ENCODE data around the gene UTS2B. TPM values are rescaled to one million over a fixed set of nuclear protein-coding genes. Genes with fewer than 3 reads are reported as not detected.

UTS2B gene
- polyA plus RNA-seq, 1 of the 3 experiments (the other 2 are of a cell fraction) = 0.03 TPM

DNA sequence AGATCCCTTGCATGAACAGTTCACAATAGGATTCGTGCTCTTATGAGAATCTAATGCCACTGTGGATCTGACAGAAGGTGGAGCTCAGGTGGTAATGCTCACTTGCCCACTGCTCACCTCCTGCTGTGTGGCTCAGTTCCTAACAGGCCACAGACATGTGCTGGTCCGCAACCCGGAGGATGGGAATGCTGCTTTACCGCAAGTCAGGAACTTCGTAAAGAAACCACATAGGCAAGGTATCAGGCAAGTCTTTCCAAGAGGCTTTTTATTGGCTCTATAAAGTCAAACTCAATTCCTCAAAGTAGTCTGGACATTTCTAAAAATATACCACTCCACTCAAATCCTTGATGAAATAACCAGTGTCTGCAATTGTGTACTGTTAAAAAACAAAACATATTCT is 75.2 kb downstream of the UTS2B start:
- H2AFZ ChIP-seq (ENCODE audit: low read depth) = no peak overlapping the region
- H3K36me3 ChIP-seq (replicated peaks in 1 of 2; ENCODE audit: control insufficient read depth in 1 of 2, insufficient read depth in 2 of 2, low read length in 1 of 2) = no peaks in the 10 kb centered on the region
- no peak for TF ChIP-seq NFIC (IDR thresholded peaks at IDR 0.05; ENCODE audit: borderline replicate concordance)
- no peak for TF ChIP-seq PBX3 (IDR thresholded peaks at IDR 0.05)
- TF ChIP-seq MXI1 (IDR thresholded peaks at IDR 0.05; ENCODE audit: low read depth, low read length) = no peak
- TF ChIP-seq RXRA (IDR thresholded peaks at IDR 0.05; ENCODE audit: borderline replicate concordance, low read depth) = no peak
- no peak for TF ChIP-seq ELF1 (IDR thresholded peaks at IDR 0.05)
- TF ChIP-seq, protein P1, sequence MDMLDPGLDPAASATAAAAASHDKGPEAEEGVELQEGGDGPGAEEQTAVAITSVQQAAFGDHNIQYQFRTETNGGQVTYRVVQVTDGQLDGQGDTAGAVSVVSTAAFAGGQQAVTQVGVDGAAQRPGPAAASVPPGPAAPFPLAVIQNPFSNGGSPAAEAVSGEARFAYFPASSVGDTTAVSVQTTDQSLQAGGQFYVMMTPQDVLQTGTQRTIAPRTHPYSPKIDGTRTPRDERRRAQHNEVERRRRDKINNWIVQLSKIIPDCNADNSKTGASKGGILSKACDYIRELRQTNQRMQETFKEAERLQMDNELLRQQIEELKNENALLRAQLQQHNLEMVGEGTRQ (IDR thresholded peaks at IDR 0.05; ENCODE audit: borderline replicate concordance, low read depth, low read length) = no peak

GRCh38 chr3:191254098-191254873 is 76.0 kb downstream of the UTS2B start:
- TF ChIP-seq, protein P1 (IDR thresholded peaks at IDR 0.05; ENCODE audit: borderline replicate concordance, low read depth, low read length) = no peak
- TF ChIP-seq NFIC (IDR thresholded peaks at IDR 0.05; ENCODE audit: borderline replicate concordance) = no peak
- no peak for TF ChIP-seq FOXM1 (IDR thresholded peaks at IDR 0.05; ENCODE audit: low read depth)
- no peak for TF ChIP-seq ELF1 (IDR thresholded peaks at IDR 0.05)
- no peak for TF ChIP-seq GABPA (IDR thresholded peaks at IDR 0.05; ENCODE audit: low read depth)
- TF ChIP-seq RCOR1 (IDR thresholded peaks at IDR 0.05; ENCODE audit: low read length) = no peak
- no peak for TF ChIP-seq GATA2 (CRISPR knock-in tag; IDR thresholded peaks at IDR 0.05)
- TF ChIP-seq JUND (IDR thresholded peaks at IDR 0.05) = no peak
- TF ChIP-seq RFX5 (IDR thresholded peaks at IDR 0.05; ENCODE audit: low read length) = no peak
- no peak for TF ChIP-seq TEAD4 (IDR thresholded peaks at IDR 0.05; ENCODE audit: borderline replicate concordance, insufficient read depth)
- H3K9me2 ChIP-seq = no peaks in the 10 kb centered on the region
- no peak overlapping the region for H3K9ac ChIP-seq
- CTCF ChIA-PET = interaction anchor here (1.0 kb wide), 1 partner anchor 10 kb away, joined by 4 read pairs; no protein-coding TSS in a partner anchor
- POLR2A ChIA-PET = no interaction called here
- DNase-seq = no peak
- H3K9me3 ChIP-seq = no peaks in the 10 kb centered on the region
- H2AFZ ChIP-seq (ENCODE audit: low read depth) = no peak overlapping the region
- no peak overlapping the region for H3K4me3 ChIP-seq (ENCODE audit: low read depth in 2 of 2, low read length in 1 of 2)
- H3K27ac ChIP-seq (ENCODE audit: low read depth in 2 of 2, low read length in 1 of 2) = no peak overlapping the region
- no peaks in the 10 kb centered on the region for H4K20me1 ChIP-seq (ENCODE audit: insufficient read depth)
- no peaks in the 10 kb centered on the region for H3F3A ChIP-seq (replicated peaks; ENCODE audit: insufficient read depth)
- H3K4me2 ChIP-seq = no peak overlapping the region
- H3K79me2 ChIP-seq (ENCODE audit: insufficient read depth) = no peaks in the 10 kb centered on the region
- 69% methylated on average over 3 of the region's 3 CpGs for WGBS (ENCODE audit: low lambda C conversion rate)
- H3K27me3 ChIP-seq (ENCODE audit: insufficient read depth) = no peaks in the 10 kb centered on the region
- H3K4me1 ChIP-seq (ENCODE audit: control insufficient read depth in 1 of 2, insufficient read depth in 2 of 2, low read depth in 1 of 2, low read length in 1 of 2) = 0 out of 4 replicates have a peak, but pooled peaks cover 0 to 4% of the 10 kb centered on the region in 2 experiments
- no peaks in the 10 kb centered on the region for H3K36me3 ChIP-seq (replicated peaks in 1 of 2; ENCODE audit: control insufficient read depth in 1 of 2, insufficient read depth in 2 of 2, low read length in 1 of 2)

More for the DNA sequence above, 75.2 kb downstream of the UTS2B start:
- CTCF ChIA-PET = interaction anchor here (1.0 kb wide), 1 partner anchor 11 kb away, joined by 4 read pairs; no protein-coding TSS in a partner anchor
- Histone ChIP-seq H3K9me2 (no peaks in the 10 kb centered on the region), H3F3A (replicated peaks; ENCODE audit: insufficient read depth) (no peaks in the 10 kb centered on the region), H3K4me3 (ENCODE audit: low read depth in 2 of 2, low read length in 1 of 2) (no peak overlapping the region), H3K27me3 (ENCODE audit: insufficient read depth) (no peaks in the 10 kb centered on the region), H3K4me2 (no peak overlapping the region), H4K20me1 (ENCODE audit: insufficient read depth) (no peaks in the 10 kb centered on the region), H3K27ac (ENCODE audit: low read depth in 2 of 2, low read length in 1 of 2) (no peak overlapping the region), H3K9me3 (no peaks in the 10 kb centered on the region), H3K79me2 (ENCODE audit: insufficient read depth) (no peaks in the 10 kb centered on the region), H3K4me1 (ENCODE audit: control insufficient read depth in 1 of 2, insufficient read depth in 2 of 2, low read depth in 1 of 2, low read length in 1 of 2) (0 out of 4 replicates have a peak, but pooled peaks cover 0 to 4% of the 10 kb centered on the region in 2 experiments), H3K9ac (no peak overlapping the region)
- WGBS (ENCODE audit: low lambda C conversion rate) = 61% methylated on average over 4 of the region's 5 CpGs
- no peak for DNase-seq
- POLR2A ChIA-PET = no interaction called here
